Left ventricle myocardium inferior (tissue), 1 donor: Measurements from ENCODE around the gene TAOK3. TPM values are rescaled to one million over a fixed set of nuclear protein-coding genes. Genes with fewer than 3 reads are reported as not detected.
A peak's percentile ranks its signal among the peaks of the same experiment; 100 is the strongest.
"Not testable (repeated sequence)": the region's sequence is repeated elsewhere in the genome, so short reads cannot be mapped to it uniquely, and the experiment has no call there.

Source experiments
- DNase-seq: peaks from one replicate; pipeline ENCODE4 v3.0.0-alpha.2; 2020
- H3K27ac ChIP-seq: fragments of 200-600 bp; replicated peaks from 2 replicates; pipeline ENCODE4 v1.8.0; 2021
- H3K27me3 ChIP-seq: fragments of 200-600 bp; 2 replicates; pipeline ENCODE4 v1.8.0; 2021; ENCODE audit warnings: low read depth
- H3K36me3 ChIP-seq: fragments of 200-600 bp; 2 replicates; pipeline ENCODE4 v1.8.0; 2021
- H3K4me1 ChIP-seq: fragments of 200-600 bp; 2 replicates; pipeline ENCODE4 v1.8.0; 2021
- H3K4me3 ChIP-seq: fragments of 200-600 bp; 2 replicates; pipeline ENCODE4 v1.8.0; 2021; ENCODE audit warnings: mild to moderate bottlenecking, moderate library complexity
- H3K9me3 ChIP-seq: fragments of 200-600 bp; replicated peaks from 2 replicates; pipeline ENCODE4 v1.8.0; 2021
- CTCF ChIP-seq: fragments of 200-600 bp; IDR thresholded peaks from 2 replicates; pipeline ENCODE4 v1.8.0; 2021; ENCODE audit warnings: antibody characterized with exemption, mild to moderate bottlenecking, borderline replicate concordance
- intact Hi-C: fragments of 100-400 bp; cut with micrococcal nuclease; formaldehyde crosslinking; loops from one replicate; pipeline ENCODE4 v1.11.0; 2022
- total RNA-seq: library from RNA; stranded (reverse); fragmentation: NEBNext Ultra II Directional; extraction: Animal tissue kit (Norgen Biotek cat#: 25700); gene quantifications from one replicate; pipeline ENCODE4 v1.2.1, GENCODE V29; 2021
- donor health status: DM: no; HTN: yes; CAD: no; lungs with severe emphysema.

Gene TAOK3
- total RNA-seq, 1 donor from 2014 or later = 21.4 TPM

DNA sequence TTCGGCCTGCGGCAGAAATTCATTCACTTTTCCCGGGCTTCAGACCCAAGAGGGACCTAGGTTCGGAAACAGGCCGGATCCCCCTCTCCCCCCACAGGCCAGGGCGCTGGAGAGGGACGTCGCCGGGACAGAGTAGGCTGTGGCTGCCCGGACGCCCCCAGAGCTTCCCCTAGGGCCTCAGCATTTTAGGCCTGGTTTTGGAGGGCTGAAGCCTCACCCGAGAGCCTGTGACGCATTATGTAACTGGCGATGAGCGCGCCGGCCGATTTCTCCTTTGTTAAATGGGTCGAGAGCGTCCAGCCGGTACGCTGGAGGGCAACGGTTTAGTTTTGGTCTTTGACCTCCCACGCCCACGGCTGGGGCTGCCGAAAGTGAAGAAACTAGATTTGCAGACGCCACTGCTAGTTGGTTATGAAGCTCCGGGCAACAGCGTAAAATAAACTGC, 236.1 kb downstream of the TAOK3 start:
- H3K27ac ChIP-seq = peak overlapping the region; percentile 94
- H3K9me3 ChIP-seq = no peaks in the 10 kb centered on the region
- H3K4me1 ChIP-seq = peaks cover 54% of the 10 kb centered on the region
- H3K27me3 ChIP-seq = no peaks in the 10 kb centered on the region
- no peak for TF ChIP-seq CTCF
- peak; percentile 46 for DNase-seq
- H3K36me3 ChIP-seq = peaks cover 40% of the 10 kb centered on the region
- intact Hi-C loops = no loop called here
- peak overlapping the region; percentile 92 for H3K4me3 ChIP-seq

DNA sequence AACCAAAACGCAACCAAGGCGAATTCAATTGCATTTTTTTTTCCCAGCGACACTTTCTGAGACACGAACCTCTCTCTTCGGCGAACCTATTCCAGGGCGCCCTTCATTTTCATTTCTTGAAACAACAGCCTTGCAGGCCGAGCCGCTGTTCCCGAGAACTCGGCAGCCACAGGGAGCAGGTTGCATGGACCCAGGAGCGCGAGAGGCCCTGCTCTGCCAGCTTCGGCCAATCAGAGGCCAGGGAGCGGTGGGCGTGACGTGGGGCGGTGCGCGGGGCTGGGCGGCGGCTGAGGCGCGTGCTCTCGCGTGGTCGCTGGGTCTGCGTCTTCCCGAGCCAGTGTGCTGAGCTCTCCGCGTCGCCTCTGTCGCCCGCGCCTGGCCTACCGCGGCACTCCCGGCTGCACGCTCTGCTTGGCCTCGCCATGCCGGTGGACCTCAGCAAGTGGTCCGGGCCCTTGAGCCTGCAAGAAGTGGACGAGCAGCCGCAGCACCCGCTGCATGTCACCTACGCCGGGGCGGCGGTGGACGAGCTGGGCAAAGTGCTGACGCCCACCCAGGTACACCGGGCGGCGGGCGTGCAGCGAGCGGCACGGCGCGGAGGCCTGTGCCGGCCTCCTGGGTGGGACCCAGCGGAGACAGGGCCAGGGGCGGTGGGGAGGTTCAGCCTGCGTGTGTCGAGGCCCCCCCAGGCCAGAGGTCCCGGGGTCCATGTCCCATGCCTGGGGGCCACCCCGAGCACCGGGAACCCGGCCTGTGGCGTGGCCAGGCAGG, 236.7 kb downstream of the TAOK3 start, which contains the start of gene PEBP1:
Gene PEBP1, plus strand, starts transcription at position 337 of the 771 bp plus-strand sequence. Its CDS starts 86 bp downstream, at position 423.
- peak; percentile 10 for TF ChIP-seq CTCF
- Histone ChIP-seq H3K4me3 (peak within 1 kb of the TSS; percentile 92), H3K4me1 (peaks cover 54% of the 10 kb centered on the region), H3K9me3 (no peaks in the 10 kb centered on the region), H3K36me3 (peaks cover 34% of the 10 kb centered on the region), H3K27ac (peak within 1 kb of the TSS; percentile 94), H3K27me3 (no peaks in the 10 kb centered on the region)
- DNase-seq = peak; percentile 97
- intact Hi-C loops = no loop called here

- H3K36me3 ChIP-seq, intact Hi-C loops, H3K4me3 ChIP-seq, H3K27me3 ChIP-seq, DNase-seq, H3K4me1 ChIP-seq, H3K27ac ChIP-seq, H3K9me3 ChIP-seq: not testable (repeated sequence)
Observed at GRCh38 chr12:118129436-118129835, 243.3 kb downstream of the TAOK3 start.

DNA sequence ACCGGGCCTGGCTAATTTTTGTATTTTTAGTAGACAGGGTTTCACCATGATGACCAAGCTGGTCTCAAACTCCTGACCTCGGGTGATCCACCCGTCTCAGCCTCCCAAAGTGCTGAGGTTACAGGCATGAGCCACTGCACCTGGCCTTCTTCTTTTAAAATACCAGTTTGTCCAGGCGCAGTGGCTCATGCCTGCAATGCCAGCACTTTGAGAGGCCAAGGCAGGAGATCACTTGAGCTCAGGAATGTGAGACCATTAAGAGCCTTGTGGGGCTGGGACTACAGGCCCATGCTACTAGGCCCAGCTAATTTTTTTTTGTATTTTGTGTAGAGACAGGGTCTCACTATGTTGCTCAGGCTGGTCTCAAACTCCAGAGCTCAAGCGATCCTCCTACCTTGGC, 244.8 kb downstream of the TAOK3 start:
- no peaks in the 10 kb centered on the region for H3K4me1 ChIP-seq
- H3K4me3 ChIP-seq = no peak overlapping the region
- no peak for DNase-seq
- no peak for TF ChIP-seq CTCF
- H3K9me3 ChIP-seq = no peaks in the 10 kb centered on the region
- no peak overlapping the region for H3K27ac ChIP-seq
- intact Hi-C loops = no loop called here
- no peaks in the 10 kb centered on the region for H3K36me3 ChIP-seq
- no peaks in the 10 kb centered on the region for H3K27me3 ChIP-seq

GRCh38 chr12:118126119-118126757, 246.5 kb downstream of the TAOK3 start:
- no peak for TF ChIP-seq CTCF
- intact Hi-C loops = no loop called here
- peak overlapping the region; percentile 80 for H3K27ac ChIP-seq
- H3K4me3 ChIP-seq = peak overlapping the region; percentile 48
- no peaks in the 10 kb centered on the region for H3K27me3 ChIP-seq
- peaks cover 3% of the 10 kb centered on the region for H3K4me1 ChIP-seq
- H3K36me3 ChIP-seq = no peaks in the 10 kb centered on the region
- DNase-seq = peak; percentile 69
- no peaks in the 10 kb centered on the region for H3K9me3 ChIP-seq

GRCh38 chr12:118125743-118126118, 247.0 kb downstream of the TAOK3 start:
- no peaks in the 10 kb centered on the region for H3K9me3 ChIP-seq
- peaks cover 7% of the 10 kb centered on the region for H3K4me1 ChIP-seq
- peak overlapping the region; percentile 48 for H3K4me3 ChIP-seq
- DNase-seq = no peak
- peak overlapping the region; percentile 80 for H3K27ac ChIP-seq
- no peak for TF ChIP-seq CTCF
- no peaks in the 10 kb centered on the region for H3K27me3 ChIP-seq
- intact Hi-C loops = no loop called here
- H3K36me3 ChIP-seq = no peaks in the 10 kb centered on the region
